Liver (tissue), 9 donors: ENCODE results near the gene CYP2J2. TPM values are rescaled to one million over a fixed set of nuclear protein-coding genes. Genes with fewer than 3 reads are reported as not detected.

ENCODE experiments used
- DNase-seq: peaks from one replicate; pipeline ENCODE4 v3.0.0-alpha.2; 2017; ENCODE audit warnings: low spot score
- H3K27ac ChIP-seq, 2 donors: one replicate each; pipeline ENCODE4 v1.7.0; 2013; ENCODE audit warnings: inconsistent platforms in 2 of 2, low read length in 2 of 2, control low read depth in 1 of 2, low read depth in 1 of 2, mild to moderate bottlenecking in 1 of 2
- H3K27me3 ChIP-seq, 4 donors: one replicate each; pipeline versions ENCODE4 v1.6.1 to v1.7.0; 2013; ENCODE audit warnings: low read length in 3 of 4, inconsistent platforms in 1 of 4, mild to moderate bottlenecking in 1 of 4, moderate library complexity in 1 of 4; ENCODE audit not compliant: control insufficient read depth in 4 of 4, insufficient read depth in 4 of 4
- H3K36me3 ChIP-seq, 4 donors: one replicate each; pipeline versions ENCODE4 v1.6.1 to v1.7.0; 2013; ENCODE audit warnings: low read length in 3 of 4, mild to moderate bottlenecking in 3 of 4, low read depth in 1 of 4, moderate library complexity in 1 of 4; ENCODE audit not compliant: control insufficient read depth in 4 of 4, insufficient read depth in 3 of 4
- H3K4me1 ChIP-seq, 4 donors: one replicate each; pipeline versions ENCODE4 v1.6.1 to v1.7.0; 2013; ENCODE audit warnings: low read length in 3 of 4, mild to moderate bottlenecking in 3 of 4, moderate library complexity in 1 of 4; ENCODE audit not compliant: control insufficient read depth in 4 of 4, insufficient read depth in 4 of 4
- H3K4me3 ChIP-seq, 3 donors: one replicate each; pipeline versions ENCODE4 v1.6.1 to v1.7.0; 2013; ENCODE audit warnings: low read length in 3 of 3, control low read depth in 1 of 3, low read depth in 1 of 3, mild to moderate bottlenecking in 1 of 3
- H3K9ac ChIP-seq, 2 donors: one replicate each; pipeline ENCODE4 v1.7.0; 2013; ENCODE audit warnings: low read length in 2 of 2, mild to moderate bottlenecking in 2 of 2, moderate library complexity in 2 of 2, control low read depth in 1 of 2, low read depth in 1 of 2
- H3K9me3 ChIP-seq, 4 donors: one replicate each; pipeline versions ENCODE4 v1.6.1 to v1.7.0; 2013; ENCODE audit warnings: low read length in 3 of 4; ENCODE audit not compliant: control insufficient read depth in 4 of 4
- EGR1 ChIP-seq, 2 donors: IDR thresholded peaks; 2 replicates each; pipeline ENCODE4 v1.6.1; 2016 to 2018; ENCODE audit warnings: antibody characterized with exemption in 2 of 2, low read depth in 2 of 2
- FOXA1 ChIP-seq: IDR thresholded peaks from 2 replicates; pipeline ENCODE4 v1.6.1; 2016; ENCODE audit warnings: antibody characterized with exemption
- FOXA2 ChIP-seq: IDR thresholded peaks from 2 replicates; pipeline ENCODE4 v1.6.1; 2016; ENCODE audit warnings: antibody characterized with exemption
- GABPA ChIP-seq, 2 donors: IDR thresholded peaks in 1 of 2; conservative IDR thresholded peaks in 1 of 2; 2 replicates each; pipeline ENCODE4 v1.6.1; 2016; ENCODE audit warnings: antibody characterized with exemption in 2 of 2, mild to moderate bottlenecking in 1 of 2, moderate library complexity in 1 of 2
- HNF4A ChIP-seq, 2 donors: conservative IDR thresholded peaks; 2 replicates each; pipeline ENCODE4 v1.6.1; 2016; ENCODE audit warnings: antibody characterized with exemption in 2 of 2, mild to moderate bottlenecking in 2 of 2
- HNF4G ChIP-seq: IDR thresholded peaks from 2 replicates; pipeline ENCODE4 v1.6.1; 2016; ENCODE audit warnings: antibody characterized with exemption
- JUND ChIP-seq, 2 donors: IDR thresholded peaks; 2 replicates each; pipeline ENCODE4 v1.6.1; 2016; ENCODE audit warnings: antibody characterized with exemption in 2 of 2
- NR2F2 ChIP-seq: IDR thresholded peaks from 2 replicates; pipeline ENCODE4 v1.6.1; 2016; ENCODE audit warnings: antibody characterized with exemption
- RAD21 ChIP-seq, 2 donors: IDR thresholded peaks; 2 replicates each; pipeline ENCODE4 v1.6.1; 2016; ENCODE audit warnings: antibody characterized with exemption in 2 of 2, mild to moderate bottlenecking in 2 of 2
- RXRA ChIP-seq, 2 donors: IDR thresholded peaks; 2 replicates each; pipeline ENCODE4 v1.6.1; 2017 to 2018; ENCODE audit warnings: antibody characterized with exemption in 2 of 2, mild to moderate bottlenecking in 1 of 2
- SP1 ChIP-seq: IDR thresholded peaks from 2 replicates; pipeline ENCODE4 v1.6.1; 2018; ENCODE audit warnings: antibody characterized with exemption, mild to moderate bottlenecking
- TAF1 ChIP-seq: conservative IDR thresholded peaks from 2 replicates; pipeline ENCODE4 v1.6.1; 2016; ENCODE audit warnings: antibody characterized with exemption, mild to moderate bottlenecking
- YY1 ChIP-seq: IDR thresholded peaks from 2 replicates; pipeline ENCODE4 v1.6.1; 2016; ENCODE audit warnings: antibody characterized with exemption, mild to moderate bottlenecking
- WGBS: extraction: QIAGEN DNeasy Blood & Tissue Kit; methylation state at CpG from one replicate; pipeline ENCODE4 v1.1.7; 2013; 5-methylcytosine and 5-hydroxymethylcytosine counted together
- polyA plus RNA-seq, 2 donors: library from polyadenylated mRNA; stranded (reverse) in 1 of 2; unstranded in 1 of 2; fragments of 200-250 nt in 1 of 2; fragments of >200 nt in 1 of 2; fragmentation: Nextera tagmentation in 1 of 2; extraction: Ambion mirVana in 1 of 2; gene quantifications; one replicate each; pipeline versions ENCODE4 v1.2.1 to v1.2.3, GENCODE V29; 2013 to 2015
- total RNA-seq, 2 donors: library from RNA; depleted of rRNA; stranded (reverse); fragments of >200 nt; gene quantifications; one replicate each; pipeline ENCODE4 v1.2.3, GENCODE V29; 2014
- TF ChIP-seq, protein P1 (sequence below): IDR thresholded peaks from 2 replicates; pipeline ENCODE4 v1.6.1; 2016; ENCODE audit warnings: antibody characterized with exemption
- TF ChIP-seq, protein P2 (sequence below): IDR thresholded peaks from 2 replicates; pipeline ENCODE4 v1.6.1; 2016; ENCODE audit warnings: antibody characterized with exemption
- TF ChIP-seq, protein P3 (sequence below): IDR thresholded peaks from 2 replicates; pipeline ENCODE4 v1.6.1; 2016; ENCODE audit warnings: antibody characterized with exemption, mild to moderate bottlenecking
- TF ChIP-seq, protein P4 (sequence below): fragments of 150-350 bp; IDR thresholded peaks from 2 replicates; pipeline ENCODE4 v1.5.1; 2017; ENCODE audit warnings: improper control_type of control experiment, low read depth, low read length; ENCODE audit not compliant: missing input control
- TF ChIP-seq, protein P5 (sequence below): IDR thresholded peaks from 2 replicates; pipeline ENCODE4 v1.6.1; 2016; ENCODE audit warnings: antibody characterized with exemption
- donor health status: healthy.
- donor health status: healthy.
- donor health status: healthy.
- donor health status: healthy.
- donor health status: healthy.

The CYP2J2 gene
- total and polyA plus RNA-seq, 4 donors, result 29.4 to 77.9 (median 58.9) TPM

DNA sequence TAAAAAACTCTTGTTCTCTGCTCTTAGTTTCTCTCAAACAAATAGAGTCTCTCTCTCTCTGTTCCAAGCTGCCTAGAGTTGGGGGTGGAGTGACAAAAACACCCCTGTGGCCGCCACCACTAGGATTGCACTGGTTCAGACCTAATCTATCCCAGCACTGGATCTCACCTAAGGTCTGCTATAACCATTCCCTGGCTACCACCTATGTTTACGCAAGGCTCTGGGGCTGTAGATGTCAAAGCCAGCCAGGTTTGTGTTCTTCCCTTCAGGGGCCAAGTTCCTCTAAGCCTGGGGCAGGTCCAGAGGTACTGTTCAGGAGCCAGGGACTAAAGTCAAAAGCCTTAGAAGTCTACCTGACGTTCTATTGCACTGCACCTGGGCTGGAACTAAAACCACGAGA is 12.8 kb upstream of the CYP2J2 start (continued):
- TF ChIP-seq YY1, result peak; percentile 47
- peak; percentile 92 to 93 for TF ChIP-seq HNF4A (conservative IDR thresholded peaks at IDR 0.05)
- no peak for TF ChIP-seq NR2F2

DNA sequence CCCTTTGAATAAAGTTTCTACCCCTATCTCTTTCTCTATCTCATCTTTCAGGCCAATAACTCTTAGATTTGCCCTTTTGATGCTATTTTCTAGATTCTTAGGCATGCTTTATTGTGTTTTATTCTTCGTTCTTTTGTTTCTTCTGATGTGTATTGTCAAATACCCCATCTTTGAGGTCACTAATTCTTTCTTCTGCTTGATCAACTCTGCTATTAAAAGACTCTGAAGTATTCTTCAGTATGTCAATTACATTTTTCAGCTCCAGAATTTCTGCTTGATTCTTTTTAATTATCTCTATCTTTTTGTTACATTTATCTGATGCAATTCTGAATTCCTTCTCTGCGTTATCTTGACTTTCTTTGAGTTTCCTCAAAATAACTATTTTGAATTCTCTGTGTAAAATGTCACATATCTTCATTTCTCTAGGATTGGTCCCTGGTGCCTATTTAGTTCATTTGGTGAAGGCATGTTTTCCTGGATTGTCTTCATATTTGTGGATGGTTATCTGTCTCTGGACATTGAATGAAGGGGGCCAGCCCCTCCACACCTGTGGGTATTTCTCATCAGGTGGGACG is 11.2 kb upstream of the CYP2J2 start:
- 87% methylated on average over 3 of the region's 3 CpGs for WGBS
- no peak for DNase-seq
- Histone ChIP-seq H3K9me3 (no peaks in the 10 kb centered on the region), H3K27me3 (no peaks in the 10 kb centered on the region), H3K36me3 (no peaks in the 10 kb centered on the region), H3K9ac (no peak overlapping the region), H3K4me1 (peaks cover 5 to 39% (median 26%) of the 10 kb centered on the region in 4 donors), H3K4me3 (no peak overlapping the region), H3K27ac (peak overlapping the region; percentile 82 to 91)
- TF ChIP-seq GABPA (IDR thresholded peaks at IDR 0.05 in 1 of 2, conservative IDR thresholded peaks at IDR 0.05 in 1 of 2) (no peak), EGR1 (IDR thresholded peaks at IDR 0.05; ENCODE audit: low read depth in 2 of 2) (no peak), SP1 (no peak), FOXA2 (no peak), FOXA1 (no peak), NR2F2 (no peak), YY1 (no peak), JUND (IDR thresholded peaks at IDR 0.05) (no peak), RAD21 (IDR thresholded peaks at IDR 0.05) (no peak), RXRA (IDR thresholded peaks at IDR 0.05) (no peak), HNF4A (conservative IDR thresholded peaks at IDR 0.05) (no peak), TAF1 (no peak), HNF4G (no peak)
- TF ChIP-seq, protein P1, sequence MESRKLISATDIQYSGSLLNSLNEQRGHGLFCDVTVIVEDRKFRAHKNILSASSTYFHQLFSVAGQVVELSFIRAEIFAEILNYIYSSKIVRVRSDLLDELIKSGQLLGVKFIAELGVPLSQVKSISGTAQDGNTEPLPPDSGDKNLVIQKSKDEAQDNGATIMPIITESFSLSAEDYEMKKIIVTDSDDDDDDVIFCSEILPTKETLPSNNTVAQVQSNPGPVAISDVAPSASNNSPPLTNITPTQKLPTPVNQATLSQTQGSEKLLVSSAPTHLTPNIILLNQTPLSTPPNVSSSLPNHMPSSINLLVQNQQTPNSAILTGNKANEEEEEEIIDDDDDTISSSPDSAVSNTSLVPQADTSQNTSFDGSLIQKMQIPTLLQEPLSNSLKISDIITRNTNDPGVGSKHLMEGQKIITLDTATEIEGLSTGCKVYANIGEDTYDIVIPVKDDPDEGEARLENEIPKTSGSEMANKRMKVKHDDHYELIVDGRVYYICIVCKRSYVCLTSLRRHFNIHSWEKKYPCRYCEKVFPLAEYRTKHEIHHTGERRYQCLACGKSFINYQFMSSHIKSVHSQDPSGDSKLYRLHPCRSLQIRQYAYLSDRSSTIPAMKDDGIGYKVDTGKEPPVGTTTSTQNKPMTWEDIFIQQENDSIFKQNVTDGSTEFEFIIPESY, result no peak
- TF ChIP-seq, protein P2, sequence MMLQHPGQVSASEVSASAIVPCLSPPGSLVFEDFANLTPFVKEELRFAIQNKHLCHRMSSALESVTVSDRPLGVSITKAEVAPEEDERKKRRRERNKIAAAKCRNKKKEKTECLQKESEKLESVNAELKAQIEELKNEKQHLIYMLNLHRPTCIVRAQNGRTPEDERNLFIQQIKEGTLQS, result no peak
- TF ChIP-seq, protein P3, sequence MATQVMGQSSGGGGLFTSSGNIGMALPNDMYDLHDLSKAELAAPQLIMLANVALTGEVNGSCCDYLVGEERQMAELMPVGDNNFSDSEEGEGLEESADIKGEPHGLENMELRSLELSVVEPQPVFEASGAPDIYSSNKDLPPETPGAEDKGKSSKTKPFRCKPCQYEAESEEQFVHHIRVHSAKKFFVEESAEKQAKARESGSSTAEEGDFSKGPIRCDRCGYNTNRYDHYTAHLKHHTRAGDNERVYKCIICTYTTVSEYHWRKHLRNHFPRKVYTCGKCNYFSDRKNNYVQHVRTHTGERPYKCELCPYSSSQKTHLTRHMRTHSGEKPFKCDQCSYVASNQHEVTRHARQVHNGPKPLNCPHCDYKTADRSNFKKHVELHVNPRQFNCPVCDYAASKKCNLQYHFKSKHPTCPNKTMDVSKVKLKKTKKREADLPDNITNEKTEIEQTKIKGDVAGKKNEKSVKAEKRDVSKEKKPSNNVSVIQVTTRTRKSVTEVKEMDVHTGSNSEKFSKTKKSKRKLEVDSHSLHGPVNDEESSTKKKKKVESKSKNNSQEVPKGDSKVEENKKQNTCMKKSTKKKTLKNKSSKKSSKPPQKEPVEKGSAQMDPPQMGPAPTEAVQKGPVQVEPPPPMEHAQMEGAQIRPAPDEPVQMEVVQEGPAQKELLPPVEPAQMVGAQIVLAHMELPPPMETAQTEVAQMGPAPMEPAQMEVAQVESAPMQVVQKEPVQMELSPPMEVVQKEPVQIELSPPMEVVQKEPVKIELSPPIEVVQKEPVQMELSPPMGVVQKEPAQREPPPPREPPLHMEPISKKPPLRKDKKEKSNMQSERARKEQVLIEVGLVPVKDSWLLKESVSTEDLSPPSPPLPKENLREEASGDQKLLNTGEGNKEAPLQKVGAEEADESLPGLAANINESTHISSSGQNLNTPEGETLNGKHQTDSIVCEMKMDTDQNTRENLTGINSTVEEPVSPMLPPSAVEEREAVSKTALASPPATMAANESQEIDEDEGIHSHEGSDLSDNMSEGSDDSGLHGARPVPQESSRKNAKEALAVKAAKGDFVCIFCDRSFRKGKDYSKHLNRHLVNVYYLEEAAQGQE, result no peak
- TF ChIP-seq, protein P4, sequence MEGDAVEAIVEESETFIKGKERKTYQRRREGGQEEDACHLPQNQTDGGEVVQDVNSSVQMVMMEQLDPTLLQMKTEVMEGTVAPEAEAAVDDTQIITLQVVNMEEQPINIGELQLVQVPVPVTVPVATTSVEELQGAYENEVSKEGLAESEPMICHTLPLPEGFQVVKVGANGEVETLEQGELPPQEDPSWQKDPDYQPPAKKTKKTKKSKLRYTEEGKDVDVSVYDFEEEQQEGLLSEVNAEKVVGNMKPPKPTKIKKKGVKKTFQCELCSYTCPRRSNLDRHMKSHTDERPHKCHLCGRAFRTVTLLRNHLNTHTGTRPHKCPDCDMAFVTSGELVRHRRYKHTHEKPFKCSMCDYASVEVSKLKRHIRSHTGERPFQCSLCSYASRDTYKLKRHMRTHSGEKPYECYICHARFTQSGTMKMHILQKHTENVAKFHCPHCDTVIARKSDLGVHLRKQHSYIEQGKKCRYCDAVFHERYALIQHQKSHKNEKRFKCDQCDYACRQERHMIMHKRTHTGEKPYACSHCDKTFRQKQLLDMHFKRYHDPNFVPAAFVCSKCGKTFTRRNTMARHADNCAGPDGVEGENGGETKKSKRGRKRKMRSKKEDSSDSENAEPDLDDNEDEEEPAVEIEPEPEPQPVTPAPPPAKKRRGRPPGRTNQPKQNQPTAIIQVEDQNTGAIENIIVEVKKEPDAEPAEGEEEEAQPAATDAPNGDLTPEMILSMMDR, result no peak
- TF ChIP-seq, protein P5, sequence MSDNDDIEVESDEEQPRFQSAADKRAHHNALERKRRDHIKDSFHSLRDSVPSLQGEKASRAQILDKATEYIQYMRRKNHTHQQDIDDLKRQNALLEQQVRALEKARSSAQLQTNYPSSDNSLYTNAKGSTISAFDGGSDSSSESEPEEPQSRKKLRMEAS, result no peak
